Stimulated activated CD8-positive, alpha-beta memory T cell treated with anti-CD3 and anti-CD28 coated beads, Interleukin-2, amount 100 ng/mL, for 1 hour (primary cell): Measurements from ENCODE around the gene CGN.

Experiments used
- DNase-seq, 2 donors: peaks; one replicate each; pipeline ENCODE4 v3.0.0-alpha.2; 2020; ENCODE audit warnings: low read depth in 2 of 2

The CGN gene

DNA sequence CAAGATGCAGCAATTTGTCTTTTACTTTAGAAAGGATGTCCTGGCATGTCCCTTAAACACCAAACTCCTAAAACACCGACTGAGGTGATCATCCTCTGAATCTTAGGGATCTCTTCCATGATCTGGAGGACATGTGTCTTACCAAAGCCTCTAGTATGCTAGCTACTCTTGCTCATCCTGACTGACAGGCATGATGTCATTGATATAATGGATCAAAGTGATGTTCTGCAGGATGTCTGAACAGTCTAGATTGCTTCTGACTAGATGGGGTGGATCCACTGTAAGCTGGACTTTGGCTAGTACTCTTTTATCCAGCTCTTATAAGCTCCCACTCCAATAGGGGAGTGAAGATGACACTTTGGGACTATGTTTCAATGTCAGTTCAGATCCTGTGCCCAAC is 11.3 kb upstream of the CGN start:
- DNase-seq: no peak

DNA sequence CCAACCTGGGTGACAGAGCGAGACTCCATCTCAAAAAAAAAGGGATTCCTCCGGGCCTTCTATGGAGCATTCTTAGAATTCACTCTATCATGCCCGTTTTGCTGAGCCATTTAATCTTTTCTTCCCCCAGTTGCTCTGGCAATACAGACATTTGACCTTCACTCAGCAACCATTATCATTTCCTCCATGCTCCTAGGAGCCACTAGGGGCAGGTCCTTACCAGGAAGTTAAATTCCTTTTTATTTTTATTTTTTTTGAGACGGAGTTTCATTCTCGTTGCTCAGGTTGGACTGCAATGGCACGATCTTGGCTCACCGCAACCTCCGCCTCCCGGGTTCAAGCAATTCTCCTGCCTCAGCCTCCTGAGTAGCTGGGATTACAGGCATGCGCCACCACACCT is 9.7 kb upstream of the CGN start:
- DNase-seq: no peak

- DNase-seq: no peak
Observed at GRCh38 chr1:151502035-151502700, 9.0 kb upstream of the CGN start.

- no peak for DNase-seq
Observed at GRCh38 chr1:151502859-151503780, 8.1 kb upstream of the CGN start.

DNA sequence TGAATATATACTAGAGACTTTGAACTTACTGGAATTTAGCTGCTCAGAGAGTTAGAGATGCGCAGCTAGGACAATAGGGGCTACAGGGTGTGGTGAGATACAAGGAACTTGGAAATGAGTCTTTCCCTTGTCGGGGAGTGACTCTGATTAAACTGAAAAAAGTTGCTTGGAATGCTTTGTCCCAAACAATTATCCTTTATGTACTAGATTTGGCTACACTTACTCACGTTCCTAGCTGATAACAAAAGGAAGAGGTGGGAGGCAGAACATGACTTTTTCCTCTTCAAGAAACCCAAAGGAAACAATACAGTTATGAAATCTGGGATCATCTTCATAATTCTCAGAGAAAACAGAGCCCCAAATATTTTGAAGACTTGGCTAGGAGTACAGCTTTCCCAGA is 6.9 kb upstream of the CGN start:
- no peak for DNase-seq

GRCh38 chr1:151504759-151505158 is 6.4 kb upstream of the CGN start:
- DNase-seq: no peak

GRCh38 chr1:151508833-151509232 is 2.4 kb upstream of the CGN start:
- DNase-seq: no peak

DNA sequence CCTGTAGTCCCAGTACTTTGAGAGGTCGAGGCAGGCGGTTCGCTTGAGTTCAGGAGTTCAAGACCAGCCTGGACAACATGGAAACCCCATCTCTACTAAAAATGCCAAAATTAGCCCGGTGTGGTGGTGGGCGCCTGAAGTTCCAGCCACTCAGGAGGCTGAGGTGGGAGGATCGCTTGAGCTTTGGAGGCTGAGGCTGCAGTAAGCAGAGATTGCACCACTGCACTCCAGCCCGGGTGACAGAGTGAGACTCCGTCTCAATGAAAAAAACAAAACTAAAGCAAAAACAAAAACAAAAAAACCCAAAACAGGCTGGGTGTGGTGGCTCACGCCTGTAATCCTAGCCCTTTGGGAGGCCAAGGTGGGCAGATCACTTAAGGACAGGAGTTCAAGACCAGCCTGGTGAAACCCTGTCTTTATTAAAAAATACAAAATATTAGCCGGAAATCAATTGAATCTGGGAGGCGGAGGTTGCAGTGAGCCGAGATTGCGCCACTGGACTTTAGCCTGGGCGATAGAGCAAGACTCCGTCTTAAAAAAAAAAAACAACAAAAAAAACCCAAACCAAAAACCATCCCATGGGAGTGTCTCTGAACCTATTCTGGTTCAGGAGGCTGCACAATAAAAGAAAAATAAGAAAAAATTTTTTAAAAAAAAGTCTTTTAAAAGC is 1.7 kb upstream of the CGN start:
- no peak for DNase-seq

DNA sequence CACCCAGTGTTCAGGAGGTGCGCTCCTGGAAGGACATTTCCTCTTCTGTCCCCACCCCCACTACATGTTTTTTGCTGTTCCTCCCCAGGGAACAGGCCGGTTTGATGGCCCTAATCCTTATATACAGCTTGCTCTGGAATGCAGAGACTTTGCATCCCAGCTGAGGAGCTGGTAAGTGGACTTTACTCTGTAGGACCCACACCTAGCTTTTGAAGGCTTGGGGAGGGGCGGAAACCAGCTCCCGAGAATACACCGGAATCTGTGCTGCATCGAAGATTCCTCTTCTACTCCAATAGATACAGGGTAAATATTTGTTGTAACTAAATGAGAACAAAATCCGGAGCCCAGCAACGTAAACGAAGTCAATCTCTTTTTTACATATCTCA is 1.2 kb upstream of the CGN start:
- DNase-seq: no peak

- no peak for DNase-seq
Observed at GRCh38 chr1:151510614-151510956, 602 bp upstream of the CGN start.

GRCh38 chr1:151511636-151512215 is 539 bp downstream of the CGN start:
- no peak for DNase-seq

DNA sequence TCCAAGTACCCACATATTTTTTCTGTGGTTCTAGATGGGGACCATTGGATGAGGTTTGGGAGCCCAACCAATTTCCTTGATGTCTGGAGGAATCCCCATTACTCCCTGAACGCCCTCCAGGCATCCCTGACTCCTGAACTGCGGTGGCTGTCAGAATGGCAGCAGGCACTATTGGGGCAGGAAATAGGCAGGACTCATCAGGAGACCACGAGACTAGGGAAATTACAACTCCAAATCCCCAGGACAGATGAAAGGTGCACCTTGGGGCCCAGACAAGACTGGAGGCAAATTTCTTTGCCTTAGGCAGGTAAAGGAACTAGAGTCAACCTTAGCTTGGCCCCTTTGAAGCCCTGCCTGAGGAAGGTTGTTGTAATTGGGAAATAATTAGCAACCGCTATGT is 1.1 kb downstream of the CGN start:
- DNase-seq: no peak

DNA sequence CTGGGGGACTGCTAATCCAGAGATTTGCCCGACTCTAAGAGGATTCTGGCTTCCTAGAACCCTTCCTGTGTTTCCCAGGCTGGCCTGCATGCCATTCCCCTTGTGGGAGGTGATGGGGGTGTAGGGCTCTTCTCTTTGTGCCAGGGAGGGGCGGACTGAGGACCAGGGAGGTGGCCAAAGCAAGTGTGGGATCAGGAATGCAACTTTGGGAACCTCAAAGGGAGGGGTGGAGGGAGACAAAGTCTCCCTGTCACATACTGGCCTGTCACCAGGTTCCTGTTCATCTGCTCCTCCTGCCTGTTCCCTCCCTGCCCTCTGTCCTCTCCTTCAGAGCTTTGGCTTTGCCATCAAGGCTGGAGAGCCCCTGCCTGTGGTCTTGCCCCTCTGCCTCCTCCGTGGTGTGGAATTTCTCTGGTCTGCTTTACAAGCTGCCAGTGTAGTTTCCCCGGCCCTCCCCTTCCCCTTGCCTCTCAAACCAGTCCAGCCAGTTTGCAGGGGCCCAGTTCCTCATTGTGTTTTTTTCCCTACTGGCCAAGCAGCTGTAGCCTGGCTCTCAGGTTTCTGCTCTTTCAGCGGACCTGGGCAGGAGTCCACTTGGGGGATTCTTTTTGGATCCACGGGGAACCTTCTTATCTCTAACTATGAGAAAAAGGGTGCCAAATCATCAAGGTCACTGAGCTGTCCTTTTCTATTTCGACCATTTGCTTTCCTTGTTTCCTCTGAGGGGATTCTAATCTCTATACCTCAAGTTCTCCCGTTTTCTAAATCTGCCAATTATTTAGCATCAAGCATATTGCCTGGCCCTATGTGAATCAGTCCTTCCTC is 1.8 kb downstream of the CGN start:
- no peak for DNase-seq

DNA sequence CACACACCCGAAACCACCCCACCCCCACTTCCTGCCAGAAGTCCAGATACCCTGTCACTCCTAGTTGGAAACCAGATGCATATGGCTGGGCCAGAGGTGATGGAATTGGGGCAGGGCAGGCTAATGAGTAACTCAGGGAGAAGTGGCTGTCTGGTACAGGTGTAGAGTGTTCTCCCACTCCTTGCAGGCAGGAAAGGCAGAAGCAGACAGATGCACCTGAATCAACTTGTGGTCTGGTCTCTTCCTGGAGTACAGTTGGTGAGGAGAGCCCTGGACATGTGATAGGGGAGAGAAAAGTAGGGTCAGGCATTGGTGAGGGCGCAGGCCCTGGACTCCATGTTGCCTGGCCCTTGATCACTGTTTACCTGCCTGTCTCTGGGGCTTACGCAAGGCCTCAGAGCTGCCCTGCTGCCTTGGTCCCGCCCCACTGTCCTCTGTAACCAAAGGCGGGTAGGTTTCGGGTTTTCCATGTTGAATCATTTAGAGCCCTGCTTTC is 2.5 kb downstream of the CGN start:
- no peak for DNase-seq

- DNase-seq: no peak
Observed at GRCh38 chr1:151514366-151514765, 3.2 kb downstream of the CGN start.

- DNase-seq: no peak
Observed at GRCh38 chr1:151515265-151515664, 4.1 kb downstream of the CGN start.

DNA sequence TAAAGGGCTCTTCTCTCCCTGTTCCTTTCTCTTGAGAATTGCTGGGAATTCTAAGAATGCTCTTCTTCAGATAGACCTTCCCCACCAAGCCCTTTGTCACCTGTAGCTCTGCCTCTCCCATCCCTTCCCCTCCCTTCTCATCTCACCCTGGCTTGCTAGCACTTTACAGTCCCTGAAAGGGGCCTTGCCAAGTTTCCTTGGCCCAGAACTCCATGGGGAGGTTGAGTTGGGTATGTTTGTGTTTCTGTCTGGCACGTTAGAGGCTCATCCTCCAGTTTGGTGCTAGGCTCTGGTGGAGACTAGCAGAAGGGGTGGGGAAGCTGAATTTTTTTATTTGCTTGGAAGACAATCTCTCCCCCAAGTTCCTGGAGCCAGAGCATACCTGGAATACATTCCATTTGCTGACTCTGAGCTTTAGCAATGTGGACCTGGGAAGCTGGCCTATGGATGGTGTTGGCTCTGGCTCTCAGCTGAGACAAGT is 4.9 kb downstream of the CGN start:
- DNase-seq: no peak

DNA sequence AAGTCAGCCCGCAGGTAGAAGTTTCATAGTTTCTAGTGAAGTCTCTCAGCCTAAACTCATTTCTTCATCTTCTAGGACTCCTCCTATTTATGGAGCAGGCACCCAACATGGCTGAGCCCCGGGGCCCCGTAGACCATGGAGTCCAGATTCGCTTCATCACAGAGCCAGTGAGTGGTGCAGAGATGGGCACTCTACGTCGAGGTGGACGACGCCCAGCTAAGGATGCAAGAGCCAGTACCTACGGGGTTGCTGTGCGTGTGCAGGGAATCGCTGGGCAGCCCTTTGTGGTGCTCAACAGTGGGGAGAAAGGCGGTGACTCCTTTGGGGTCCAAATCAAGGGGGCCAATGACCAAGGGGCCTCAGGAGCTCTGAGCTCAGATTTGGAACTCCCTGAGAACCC is 7.2 kb downstream of the CGN start:
- DNase-seq: no peak

GRCh38 chr1:151518936-151519335 is 7.7 kb downstream of the CGN start:
- DNase-seq: no peak

DNA sequence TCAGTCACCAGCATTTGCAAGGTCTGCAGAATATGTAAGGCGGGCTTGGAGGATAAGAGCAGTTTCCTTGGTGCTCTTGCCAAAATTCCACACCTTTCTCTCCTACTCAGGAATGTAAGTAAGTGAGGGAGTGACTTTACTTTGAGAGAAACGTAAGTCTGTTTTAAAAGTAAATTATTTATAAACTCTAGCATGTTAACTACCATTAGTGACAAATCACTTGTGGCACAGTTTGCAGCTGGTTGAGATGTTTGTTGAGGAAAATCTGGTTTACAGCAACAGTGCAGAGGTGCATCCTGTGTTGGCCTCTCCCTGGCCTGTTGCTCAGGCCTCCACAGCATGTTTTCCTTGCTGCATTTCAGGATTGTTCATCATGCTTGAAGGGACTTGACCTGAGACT is 8.5 kb downstream of the CGN start:
- no peak for DNase-seq

GRCh38 chr1:151520359-151520758 is 9.2 kb downstream of the CGN start:
- no peak for DNase-seq
